Hepatocyte (in vitro differentiated cells): ENCODE data around the gene TBX5. TPM values are rescaled to one million over a fixed set of nuclear protein-coding genes. Genes with fewer than 3 reads are reported as not detected.

Source experiments
- DNase-seq: peaks from one replicate; pipeline ENCODE4 v3.0.0-alpha.2; 2016; ENCODE audit warnings: low spot score
- H2AFZ ChIP-seq: fragments of 200-600 bp; sonication (generic); 2 replicates; pipeline ENCODE4 v1.6.0; 2016; ENCODE audit warnings: antibody characterized with exemption, mild to moderate bottlenecking
- H3K27ac ChIP-seq: fragments of 200-600 bp; sonication (generic); 2 replicates; pipeline ENCODE4 v1.5.1; 2016; ENCODE audit warnings: mild to moderate bottlenecking
- H3K27me3 ChIP-seq: fragments of 200-600 bp; sonication (generic); 2 replicates; pipeline ENCODE4 v1.6.1; 2016
- H3K36me3 ChIP-seq: fragments of 200-600 bp; sonication (generic); replicated peaks from 2 replicates; pipeline ENCODE4 v1.5.1; 2016; ENCODE audit warnings: low read depth; ENCODE audit not compliant: insufficient read depth
- H3K4me1 ChIP-seq: fragments of 200-600 bp; sonication (generic); 2 replicates; pipeline ENCODE4 v1.5.1; 2016; ENCODE audit warnings: mild to moderate bottlenecking, moderate library complexity; ENCODE audit not compliant: insufficient read depth
- H3K4me2 ChIP-seq: fragments of 200-600 bp; sonication (generic); 2 replicates; pipeline ENCODE4 v1.6.0; 2016
- H3K4me3 ChIP-seq: fragments of 200-600 bp; sonication (generic); 2 replicates; pipeline ENCODE4 v1.5.1; 2016; ENCODE audit warnings: mild to moderate bottlenecking
- H3K79me2 ChIP-seq: fragments of 200-600 bp; sonication (generic); 2 replicates; pipeline ENCODE4 v1.6.0; 2017; ENCODE audit warnings: mild to moderate bottlenecking
- H3K9me2 ChIP-seq: fragments of 200-600 bp; sonication (generic); replicated peaks from 2 replicates; pipeline ENCODE4 v1.6.0; 2017; ENCODE audit warnings: mild to moderate bottlenecking; ENCODE audit not compliant: insufficient read depth
- H3K9me3 ChIP-seq: fragments of 200-600 bp; sonication (generic); 2 replicates; pipeline ENCODE4 v1.5.1; 2016; ENCODE audit warnings: low read depth, mild to moderate bottlenecking
- H4K20me1 ChIP-seq: fragments of 200-600 bp; sonication (generic); 2 replicates; pipeline ENCODE4 v1.6.0; 2016; ENCODE audit warnings: mild to moderate bottlenecking; ENCODE audit not compliant: insufficient read depth, poor library complexity, severe bottlenecking
- EZH2 ChIP-seq: fragments of 200-600 bp; sonication (generic); IDR thresholded peaks from 2 replicates; pipeline ENCODE4 v1.6.1; 2016; ENCODE audit warnings: antibody characterized with exemption, mild to moderate bottlenecking, borderline replicate concordance
- EZH2phosphoT487 ChIP-seq: fragments of 200-600 bp; sonication (generic); IDR thresholded peaks from one replicate; pipeline ENCODE4 v1.6.1; 2018; ENCODE audit warnings: antibody characterized with exemption, mild to moderate bottlenecking, low read depth, moderate library complexity; ENCODE audit not compliant: unreplicated experiment, severe bottlenecking
- WGBS: methylation state at CpG from one replicate; pipeline ENCODE4 v1.1.6; 2016; ENCODE audit warnings: low lambda C conversion rate; ENCODE audit errors: missing lambda C conversion rate; 5-methylcytosine and 5-hydroxymethylcytosine counted together
- polyA plus RNA-seq: library from polyadenylated mRNA; unstranded; fragments of >200 nt; fragmentation: Nextera tagmentation; extraction: Ambion mirVana; gene quantifications from 2 replicates; pipeline ENCODE4 v1.2.1, GENCODE V29; 2016
- total RNA-seq: library from RNA; depleted of rRNA; stranded (reverse); fragments of >200 nt; gene quantifications from 2 replicates; pipeline ENCODE4 v1.2.3, GENCODE V29; 2014
- TF ChIP-seq, protein P1 (sequence below): fragments of 200-600 bp; sonication (generic); IDR thresholded peaks from 2 replicates; pipeline ENCODE4 v1.5.1; 2016; ENCODE audit warnings: antibody characterized with exemption, mild to moderate bottlenecking; ENCODE audit not compliant: poor library complexity

The TBX5 gene
- total and polyA plus RNA-seq, 2 experiments from 2014 or later, result 10.8 to 12.3 TPM

DNA sequence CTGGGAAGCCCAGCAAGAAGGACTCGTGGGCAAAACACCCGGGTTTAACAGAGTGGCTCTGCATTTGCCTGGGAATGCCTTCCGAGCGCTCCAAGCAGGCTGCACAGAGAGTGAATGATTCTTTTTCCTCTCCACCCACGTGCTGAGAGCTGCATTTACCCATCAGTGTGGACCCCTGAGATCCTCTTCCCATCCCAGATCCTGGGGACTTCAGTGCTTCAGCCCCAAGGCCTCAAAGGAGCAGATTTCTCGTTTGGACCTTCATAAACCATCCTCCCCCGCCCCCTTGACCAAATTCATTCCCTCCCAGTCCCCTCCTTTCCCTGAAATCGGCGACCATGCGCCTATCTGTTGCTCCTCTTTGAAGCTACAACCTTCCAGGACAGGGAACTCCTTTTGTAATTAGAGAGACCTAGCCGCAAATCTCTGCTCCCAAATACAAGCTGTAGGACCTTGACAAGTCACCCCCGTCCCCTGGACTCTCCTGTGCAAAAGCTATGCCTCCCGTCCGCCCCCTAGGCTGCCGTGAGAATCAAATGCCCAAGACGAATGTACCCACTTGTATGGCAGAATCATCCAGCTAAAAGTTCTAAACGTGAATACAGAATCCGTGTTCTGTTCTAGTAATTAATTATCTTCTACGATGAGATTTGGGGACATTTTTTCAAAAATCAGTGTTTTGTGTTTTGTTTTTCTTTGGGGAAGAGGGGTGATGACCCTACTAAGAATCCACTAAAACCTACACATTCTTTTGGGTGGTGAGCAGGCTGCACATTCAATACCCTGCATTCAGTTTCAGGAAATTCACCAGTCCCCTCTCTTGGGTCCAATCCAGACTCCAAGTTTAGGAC lies 8.8 kb downstream of the TBX5 start:
- Histone ChIP-seq H3K36me3 (no peaks in the 10 kb centered on the region), H3K4me1 (peaks cover 10% of the 10 kb centered on the region), H3K27ac (peak overlapping the region; percentile 93), H3K27me3 (peaks cover 100% of the 10 kb centered on the region), H3K79me2 (peaks cover 76% of the 10 kb centered on the region), H3K9me3 (no peaks in the 10 kb centered on the region), H3K9me2 (no peaks in the 10 kb centered on the region), H4K20me1 (no peaks in the 10 kb centered on the region), H3K4me2 (peak overlapping the region; percentile 86), H3K4me3 (no peak overlapping the region), H2AFZ (no peak overlapping the region)
- 19% methylated on average over 18 of the region's 19 CpGs for WGBS
- DNase-seq, result no peak
- no peak for TF ChIP-seq EZH2
- TF ChIP-seq, protein P1, sequence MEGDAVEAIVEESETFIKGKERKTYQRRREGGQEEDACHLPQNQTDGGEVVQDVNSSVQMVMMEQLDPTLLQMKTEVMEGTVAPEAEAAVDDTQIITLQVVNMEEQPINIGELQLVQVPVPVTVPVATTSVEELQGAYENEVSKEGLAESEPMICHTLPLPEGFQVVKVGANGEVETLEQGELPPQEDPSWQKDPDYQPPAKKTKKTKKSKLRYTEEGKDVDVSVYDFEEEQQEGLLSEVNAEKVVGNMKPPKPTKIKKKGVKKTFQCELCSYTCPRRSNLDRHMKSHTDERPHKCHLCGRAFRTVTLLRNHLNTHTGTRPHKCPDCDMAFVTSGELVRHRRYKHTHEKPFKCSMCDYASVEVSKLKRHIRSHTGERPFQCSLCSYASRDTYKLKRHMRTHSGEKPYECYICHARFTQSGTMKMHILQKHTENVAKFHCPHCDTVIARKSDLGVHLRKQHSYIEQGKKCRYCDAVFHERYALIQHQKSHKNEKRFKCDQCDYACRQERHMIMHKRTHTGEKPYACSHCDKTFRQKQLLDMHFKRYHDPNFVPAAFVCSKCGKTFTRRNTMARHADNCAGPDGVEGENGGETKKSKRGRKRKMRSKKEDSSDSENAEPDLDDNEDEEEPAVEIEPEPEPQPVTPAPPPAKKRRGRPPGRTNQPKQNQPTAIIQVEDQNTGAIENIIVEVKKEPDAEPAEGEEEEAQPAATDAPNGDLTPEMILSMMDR, result no peak
- TF ChIP-seq EZH2phosphoT487, result no peak

DNA sequence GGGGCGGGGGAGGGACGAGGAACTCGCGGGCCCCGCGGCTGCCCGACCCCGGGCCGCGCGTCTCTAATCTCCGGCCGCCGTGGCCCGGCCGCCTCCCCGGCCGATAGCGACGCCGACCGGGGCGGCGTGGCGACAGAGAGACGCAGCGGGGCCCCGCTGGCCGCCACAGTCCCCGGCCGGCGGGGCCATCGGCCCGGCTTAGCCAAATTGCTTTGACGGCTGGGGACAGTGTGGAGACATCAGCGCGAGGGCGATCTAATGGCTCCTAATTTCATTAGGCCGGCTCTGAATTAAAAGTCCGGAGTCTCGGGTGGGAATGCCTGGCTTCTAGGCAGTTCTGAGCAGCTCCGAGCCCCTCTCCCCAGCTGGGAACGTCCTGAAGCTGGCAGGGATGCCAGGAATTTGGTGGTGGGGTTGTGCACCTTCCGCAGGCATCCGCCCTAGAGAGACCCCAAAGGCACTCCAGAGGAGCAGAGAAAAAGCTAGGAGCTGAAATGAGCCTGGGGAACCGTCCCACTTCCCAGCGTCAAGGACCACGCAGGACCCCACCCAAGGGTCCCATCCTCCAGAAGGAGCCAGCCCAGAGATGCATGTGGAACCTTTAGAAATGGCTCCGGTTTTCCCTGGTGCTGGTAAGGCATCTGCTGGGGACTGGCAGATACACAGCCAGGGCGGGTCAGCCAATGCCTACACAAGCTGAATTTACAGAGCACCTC lies 9.6 kb downstream of the TBX5 start:
- H4K20me1 ChIP-seq, result no peaks in the 10 kb centered on the region
- H3K9me3 ChIP-seq, result no peaks in the 10 kb centered on the region
- 6% methylated on average over 30 of the region's 50 CpGs for WGBS
- H3K4me2 ChIP-seq, result peak overlapping the region; percentile 86
- H3K27ac ChIP-seq, result peak overlapping the region; percentile 93
- no peak for DNase-seq
- peaks cover 98% of the 10 kb centered on the region for H3K27me3 ChIP-seq
- H3K79me2 ChIP-seq, result peaks cover 77% of the 10 kb centered on the region
- no peaks in the 10 kb centered on the region for H3K9me2 ChIP-seq
- no peak overlapping the region for H3K4me3 ChIP-seq
- TF ChIP-seq, protein P1, result no peak
- TF ChIP-seq EZH2phosphoT487, result peak; percentile 71
- TF ChIP-seq EZH2, result peak; percentile 23
- no peak overlapping the region for H2AFZ ChIP-seq
- peaks cover 10% of the 10 kb centered on the region for H3K4me1 ChIP-seq
- no peaks in the 10 kb centered on the region for H3K36me3 ChIP-seq

DNA sequence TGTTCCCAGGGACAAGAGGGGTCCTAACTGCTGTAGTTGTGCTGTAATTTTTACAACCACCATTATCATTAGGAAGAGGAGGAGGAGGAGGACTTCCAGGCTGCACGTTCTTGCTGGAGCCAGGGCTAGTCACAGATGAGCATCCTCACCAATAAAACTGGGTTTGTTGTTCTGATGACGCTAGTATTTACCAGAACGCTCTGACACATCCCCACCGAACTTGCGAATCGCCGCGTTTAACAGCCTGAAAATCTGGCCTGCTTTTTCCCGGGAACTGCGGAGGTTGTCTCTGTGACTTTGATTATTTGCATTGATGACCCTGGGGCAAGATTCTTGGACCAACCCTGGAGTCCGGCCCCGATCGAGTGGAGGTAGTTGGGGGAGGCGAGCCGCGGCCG lies 10.2 kb downstream of the TBX5 start:
- no peak overlapping the region for H3K4me3 ChIP-seq
- H4K20me1 ChIP-seq, result no peaks in the 10 kb centered on the region
- H2AFZ ChIP-seq, result no peak overlapping the region
- DNase-seq, result peak; percentile 26
- H3K9me2 ChIP-seq, result no peaks in the 10 kb centered on the region
- H3K79me2 ChIP-seq, result peaks cover 78% of the 10 kb centered on the region
- 1% methylated on average over 14 of the region's 17 CpGs for WGBS
- H3K4me1 ChIP-seq, result peaks cover 10% of the 10 kb centered on the region
- TF ChIP-seq EZH2phosphoT487 (no peak), EZH2 (peak; percentile 32)
- TF ChIP-seq, protein P1, result no peak
- peaks cover 98% of the 10 kb centered on the region for H3K27me3 ChIP-seq
- no peaks in the 10 kb centered on the region for H3K36me3 ChIP-seq
- H3K9me3 ChIP-seq, result no peaks in the 10 kb centered on the region
- peak overlapping the region; percentile 93 for H3K27ac ChIP-seq
- H3K4me2 ChIP-seq, result peak overlapping the region; percentile 86
